Sigmoid colon (tissue), 7 donors: ENCODE data around the gene MYO7B. TPM values are rescaled to one million over a fixed set of nuclear protein-coding genes. Genes with fewer than 3 reads are reported as not detected.

Source experiments
- DNase-seq: peaks from one replicate; pipeline ENCODE4 v3.0.0-alpha.2; 2019
- H3K27ac ChIP-seq, 4 donors: fragments of 200-600 bp; sonication (generic); one replicate each; pipeline ENCODE4 v1.5.1; 2016 to 2019; ENCODE audit warnings: mild to moderate bottlenecking in 1 of 4
- H3K27me3 ChIP-seq, 3 donors: fragments of 200-600 bp; sonication (generic); one replicate each; pipeline ENCODE4 v1.5.1; 2019; ENCODE audit warnings: mild to moderate bottlenecking in 1 of 3
- H3K36me3 ChIP-seq, 4 donors: fragments of 200-600 bp; sonication (generic); one replicate each; pipeline ENCODE4 v1.5.1; 2016 to 2019
- H3K4me1 ChIP-seq, 4 donors: fragments of 200-600 bp; sonication (generic); one replicate each; pipeline ENCODE4 v1.5.1; 2017 to 2019
- H3K4me3 ChIP-seq, 4 donors: fragments of 200-600 bp; sonication (generic); one replicate each; pipeline ENCODE4 v1.5.1; 2017 to 2019; ENCODE audit warnings: mild to moderate bottlenecking in 2 of 4, moderate library complexity in 1 of 4
- H3K9me3 ChIP-seq, 4 donors: fragments of 200-600 bp in 3 of 4; sonication (generic) in 3 of 4; one replicate each; pipeline versions ENCODE4 v1.5.1 to v1.6.1; 2013 to 2019
- EP300 ChIP-seq, 4 donors: sonication (generic); formaldehyde crosslinking; IDR thresholded peaks; one replicate each; pipeline ENCODE4 v1.6.1; 2017; ENCODE audit warnings: antibody characterized with exemption in 4 of 4
- POLR2A ChIP-seq, 2 donors: fragments of 450-650 bp; IDR thresholded peaks; one replicate each; pipeline ENCODE4 v1.6.1; 2016; ENCODE audit warnings: antibody characterized with exemption in 2 of 2, mild to moderate bottlenecking in 2 of 2, moderate library complexity in 2 of 2
- POLR2AphosphoS5 ChIP-seq, 4 donors: sonication (generic); formaldehyde crosslinking; IDR thresholded peaks; one replicate each; pipeline ENCODE4 v1.6.1; 2017; ENCODE audit warnings: antibody characterized with exemption in 4 of 4
- WGBS, 2 donors: extraction: QIAGEN DNeasy Blood & Tissue Kit; methylation state at CpG; one replicate each; pipeline ENCODE4 v1.1.7; 2013; 5-methylcytosine and 5-hydroxymethylcytosine counted together
- intact Hi-C: fragments of 100-400 bp; cut with DNase I; formaldehyde crosslinking; loops from one replicate; pipeline ENCODE4 v1.15.1; 2023
- polyA plus RNA-seq, 3 donors: library from polyadenylated mRNA; stranded (reverse); fragments of 200-250 nt; gene quantifications; one replicate each; pipeline ENCODE4 v1.2.3, GENCODE V29; 2013
- total RNA-seq, 4 donors: library from RNA; depleted of rRNA; stranded (reverse); fragments of >200 nt; gene quantifications; one replicate each; pipeline ENCODE4 v1.1.0, GENCODE V29; 2016
- TF ChIP-seq, protein P1 (sequence below), 4 experiments: fragments of 450-650 bp in 3 of 4; fragments of 200-600 bp in 1 of 4; IDR thresholded peaks; one replicate each; pipeline ENCODE4 v1.5.1; 2016 to 2019; ENCODE audit warnings: antibody characterized with exemption in 4 of 4, mild to moderate bottlenecking in 3 of 4, moderate library complexity in 2 of 4
- donor health status: healthy with polysubstance abuse.
- donor health status: Bipolar disorder and iron deficiency.
- donor health status: healthy.

The MYO7B gene
- total and polyA plus RNA-seq, 7 donors = 0.54 to 128 (median 30.3) TPM; not detected in 1

DNA sequence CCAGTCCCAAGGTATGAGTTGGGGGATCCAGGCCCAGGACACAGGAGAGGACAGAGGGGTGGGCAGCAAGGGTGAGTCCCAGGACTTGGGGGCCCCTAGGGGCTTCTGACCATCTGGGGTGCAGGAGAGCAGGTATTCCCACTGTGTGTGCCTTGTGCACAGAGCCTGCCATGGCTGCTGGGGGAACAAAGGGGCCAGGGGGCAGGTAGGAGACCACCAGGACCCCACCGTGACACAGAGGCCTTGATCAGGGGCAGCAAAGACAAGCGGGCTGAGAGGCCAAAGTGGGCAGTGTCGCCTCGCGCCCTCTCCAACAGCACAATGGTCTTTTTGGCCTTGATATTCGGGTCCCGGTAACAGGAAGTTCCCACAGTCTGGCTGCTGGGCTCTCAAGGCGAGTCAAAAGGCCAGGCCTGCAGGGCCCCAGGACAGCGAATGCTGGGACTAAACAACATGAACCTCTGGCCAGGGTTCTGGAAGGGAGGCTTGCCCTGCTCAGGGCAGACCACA lies 98.1 kb downstream of the MYO7B start:
- Histone ChIP-seq H3K9me3 (no peaks in the 10 kb centered on the region), H3K27me3 (no peaks in the 10 kb centered on the region), H3K4me1 (peaks cover 0 to 90% (median 80%) of the 10 kb centered on the region in 4 donors), H3K27ac (peak overlapping the region; percentile 49 to 97 (median 92)), H3K36me3 (peaks cover 2 to 9% (median 3%) of the 10 kb centered on the region in 4 donors), H3K4me3 (no peak overlapping the region)
- peak; percentile 67 for DNase-seq
- peak in 1 of 4 donors; percentile 33 for TF ChIP-seq POLR2AphosphoS5 (IDR thresholded peaks at IDR 0.05)
- TF ChIP-seq, protein P1, sequence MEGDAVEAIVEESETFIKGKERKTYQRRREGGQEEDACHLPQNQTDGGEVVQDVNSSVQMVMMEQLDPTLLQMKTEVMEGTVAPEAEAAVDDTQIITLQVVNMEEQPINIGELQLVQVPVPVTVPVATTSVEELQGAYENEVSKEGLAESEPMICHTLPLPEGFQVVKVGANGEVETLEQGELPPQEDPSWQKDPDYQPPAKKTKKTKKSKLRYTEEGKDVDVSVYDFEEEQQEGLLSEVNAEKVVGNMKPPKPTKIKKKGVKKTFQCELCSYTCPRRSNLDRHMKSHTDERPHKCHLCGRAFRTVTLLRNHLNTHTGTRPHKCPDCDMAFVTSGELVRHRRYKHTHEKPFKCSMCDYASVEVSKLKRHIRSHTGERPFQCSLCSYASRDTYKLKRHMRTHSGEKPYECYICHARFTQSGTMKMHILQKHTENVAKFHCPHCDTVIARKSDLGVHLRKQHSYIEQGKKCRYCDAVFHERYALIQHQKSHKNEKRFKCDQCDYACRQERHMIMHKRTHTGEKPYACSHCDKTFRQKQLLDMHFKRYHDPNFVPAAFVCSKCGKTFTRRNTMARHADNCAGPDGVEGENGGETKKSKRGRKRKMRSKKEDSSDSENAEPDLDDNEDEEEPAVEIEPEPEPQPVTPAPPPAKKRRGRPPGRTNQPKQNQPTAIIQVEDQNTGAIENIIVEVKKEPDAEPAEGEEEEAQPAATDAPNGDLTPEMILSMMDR (IDR thresholded peaks at IDR 0.05) = no peak
- WGBS, 2 donors = 82 to 91% methylated on average over 9 of the region's 9 CpGs
- intact Hi-C loops = loop anchor here (2.0 to 10.0 kb wide), 2 partner anchors 15 to 51 kb away; no protein-coding TSS in a partner anchor

DNA sequence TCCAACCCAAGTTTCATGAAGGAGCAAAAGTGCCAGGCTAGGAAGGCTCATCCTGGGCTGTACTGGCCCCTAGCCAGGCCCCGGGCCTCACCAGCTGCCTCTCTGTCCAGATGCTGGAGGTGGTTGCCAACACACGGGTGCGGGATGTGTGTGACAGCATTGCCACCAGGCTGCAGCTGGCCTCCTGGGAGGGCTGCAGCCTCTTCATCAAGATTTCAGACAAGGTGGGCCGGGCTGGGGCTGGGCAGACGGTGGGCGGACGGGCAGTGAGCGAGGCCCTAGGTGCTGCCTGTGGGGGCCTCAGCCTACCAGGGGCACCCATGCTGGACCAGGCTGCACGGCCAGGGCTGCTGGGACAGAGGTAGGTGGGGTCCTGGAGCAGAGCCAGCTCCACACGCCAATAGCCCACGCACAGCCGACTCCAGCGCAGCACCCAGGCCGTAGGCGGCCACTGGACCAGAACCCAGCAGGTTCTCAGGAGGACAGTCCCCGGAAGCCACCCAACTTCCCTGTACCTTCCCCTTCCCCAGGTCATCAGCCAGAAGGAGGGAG lies 98.7 kb downstream of the MYO7B start:
- Histone ChIP-seq H3K27me3 (no peaks in the 10 kb centered on the region), H3K4me3 (no peak overlapping the region), H3K27ac (peak overlapping the region; percentile 49 to 97 (median 92)), H3K4me1 (peaks cover 0 to 88% (median 79%) of the 10 kb centered on the region in 4 donors), H3K36me3 (peaks cover 7 to 15% (median 8%) of the 10 kb centered on the region in 4 donors), H3K9me3 (no peaks in the 10 kb centered on the region)
- intact Hi-C loops = loop anchor here (2.0 to 10.0 kb wide), 2 partner anchors 15 to 51 kb away; no protein-coding TSS in a partner anchor
- DNase-seq = peak; percentile 83
- TF ChIP-seq EP300 (IDR thresholded peaks at IDR 0.05) (no peak), POLR2A (IDR thresholded peaks at IDR 0.05) (no peak), POLR2AphosphoS5 (IDR thresholded peaks at IDR 0.05) (peak in 2 of 4 donors; percentile 71 to 75)
- TF ChIP-seq, protein P1 (IDR thresholded peaks at IDR 0.05) = no peak
- 75 to 86% methylated on average over 16 of the region's 16 CpGs for WGBS, 2 donors

DNA sequence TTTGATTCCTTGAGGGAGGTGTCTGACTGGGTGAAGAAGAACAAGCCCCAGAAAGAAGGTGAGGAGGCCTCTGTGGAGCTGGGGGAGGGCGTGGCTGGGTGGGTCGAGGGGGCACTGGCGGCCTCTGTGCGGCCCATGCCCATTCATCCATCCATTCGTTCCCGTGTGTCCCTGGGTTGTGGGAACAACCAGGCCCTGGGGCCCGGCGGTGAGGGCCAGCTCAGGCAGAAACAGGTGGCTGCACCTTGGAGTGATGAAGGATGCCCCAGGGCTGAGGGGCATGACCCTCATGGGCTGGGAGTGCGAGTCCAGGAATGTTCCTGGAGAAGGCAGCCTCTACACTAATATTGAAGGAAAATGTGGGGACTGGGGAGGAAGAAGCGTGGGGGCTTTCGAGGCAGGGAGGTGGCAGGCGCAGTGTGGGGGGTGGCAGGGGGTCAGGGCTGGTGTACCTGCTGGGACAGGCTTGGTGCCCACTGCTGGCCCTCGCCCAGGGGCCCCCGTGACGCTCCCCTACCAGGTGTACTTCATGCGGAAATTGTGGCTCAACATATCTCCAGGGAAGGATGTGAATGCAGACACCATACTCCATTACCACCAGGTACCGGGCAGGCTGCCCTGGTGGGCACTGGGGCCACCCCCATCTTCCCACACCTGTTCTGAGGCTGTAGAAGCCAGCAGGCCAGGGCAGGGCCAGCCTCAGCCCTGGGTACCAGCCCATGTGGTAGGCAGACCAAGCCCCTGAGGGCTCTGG lies 99.3 kb downstream of the MYO7B start:
- peak overlapping the region; percentile 49 to 97 (median 92) for H3K27ac ChIP-seq
- WGBS, 2 donors = 91 to 92% methylated on average over 17 of the region's 17 CpGs
- TF ChIP-seq POLR2AphosphoS5 (IDR thresholded peaks at IDR 0.05) = peak in 3 of 4 donors; percentile 10 to 20 (median 19)
- TF ChIP-seq, protein P1 (IDR thresholded peaks at IDR 0.05) = no peak
- TF ChIP-seq EP300 (IDR thresholded peaks at IDR 0.05) = no peak
- no peak for TF ChIP-seq POLR2A (IDR thresholded peaks at IDR 0.05)

GRCh38 chr2:127635380-127636237 lies 100.1 kb downstream of the MYO7B start:
- 93% methylated on average over 19 of the region's 19 CpGs for WGBS, 2 donors
- peaks cover 19 to 29% (median 22%) of the 10 kb centered on the region in 4 donors for H3K36me3 ChIP-seq
- peaks cover 0 to 93% (median 81%) of the 10 kb centered on the region in 4 donors for H3K4me1 ChIP-seq
- H3K27ac ChIP-seq = peak overlapping the region; percentile 85 to 97 (median 92)
- TF ChIP-seq POLR2AphosphoS5 (IDR thresholded peaks at IDR 0.05) (peak in 3 of 4 donors; percentile 26 to 70 (median 63)), POLR2A (IDR thresholded peaks at IDR 0.05) (no peak)
- H3K4me3 ChIP-seq = no peak overlapping the region
- H3K27me3 ChIP-seq = no peaks in the 10 kb centered on the region
- H3K9me3 ChIP-seq = no peaks in the 10 kb centered on the region
- DNase-seq = no peak
- intact Hi-C loops = loop anchor here (2.0 to 10.0 kb wide), 2 partner anchors 13 to 49 kb away; no protein-coding TSS in a partner anchor

More for the DNA sequence above, 99.3 kb downstream of the MYO7B start:
- no peaks in the 10 kb centered on the region for H3K9me3 ChIP-seq
- H3K27me3 ChIP-seq = no peaks in the 10 kb centered on the region
- H3K4me1 ChIP-seq = peaks cover 0 to 88% (median 80%) of the 10 kb centered on the region in 4 donors
- peak; percentile 69 for DNase-seq
- H3K4me3 ChIP-seq = no peak overlapping the region
- intact Hi-C loops = loop anchor here (2.0 to 10.0 kb wide), 2 partner anchors 14 to 50 kb away; no protein-coding TSS in a partner anchor
- peaks cover 13 to 21% (median 15%) of the 10 kb centered on the region in 4 donors for H3K36me3 ChIP-seq
